Suprapubic skin (tissue), 4 donors: ENCODE results near the gene ATP11A. TPM values are rescaled to one million over a fixed set of nuclear protein-coding genes. Genes with fewer than 3 reads are reported as not detected.

Source experiments
- DNase-seq, 2 donors: peaks; one replicate each; pipeline ENCODE4 v3.0.0-alpha.2; 2019; ENCODE audit warnings: low spot score in 2 of 2
- H3K27ac ChIP-seq: fragments of 200-600 bp; sonication (generic); one replicate; pipeline ENCODE4 v1.5.1; 2019
- H3K27me3 ChIP-seq: fragments of 200-600 bp; sonication (generic); one replicate; pipeline ENCODE4 v1.5.1; 2019
- H3K36me3 ChIP-seq: fragments of 200-600 bp; sonication (generic); one replicate; pipeline ENCODE4 v1.5.1; 2019
- H3K4me1 ChIP-seq: fragments of 200-600 bp; sonication (generic); one replicate; pipeline ENCODE4 v1.5.1; 2019
- H3K4me3 ChIP-seq: fragments of 200-600 bp; sonication (generic); one replicate; pipeline ENCODE4 v1.5.1; 2019; ENCODE audit warnings: mild to moderate bottlenecking
- H3K9me3 ChIP-seq: fragments of 200-600 bp; sonication (generic); one replicate; pipeline ENCODE4 v1.5.1; 2019
- EP300 ChIP-seq: sonication (generic); formaldehyde crosslinking; IDR thresholded peaks from one replicate; pipeline ENCODE4 v1.6.1; 2017; ENCODE audit warnings: antibody characterized with exemption
- POLR2A ChIP-seq, 2 donors: fragments of 450-650 bp; IDR thresholded peaks; one replicate each; pipeline ENCODE4 v1.6.1; 2017; ENCODE audit warnings: antibody characterized with exemption in 2 of 2, mild to moderate bottlenecking in 2 of 2, moderate library complexity in 2 of 2
- POLR2AphosphoS5 ChIP-seq, 3 donors: sonication (generic); formaldehyde crosslinking; IDR thresholded peaks; one replicate each; pipeline ENCODE4 v1.6.1; 2017; ENCODE audit warnings: antibody characterized with exemption in 3 of 3
- WGBS: methylation state at CpG from one replicate; pipeline ENCODE4 v1.1.5; 2018; 5-methylcytosine and 5-hydroxymethylcytosine counted together
- total RNA-seq, 4 donors: library from RNA; depleted of rRNA; stranded (reverse); fragments of >200 nt; gene quantifications; one replicate each; pipeline ENCODE4 v1.1.0, GENCODE V29; 2016
- TF ChIP-seq, protein P1 (sequence below), 2 donors: fragments of 200-600 bp in 1 of 2; fragments of 450-650 bp in 1 of 2; sonication (generic) in 1 of 2; IDR thresholded peaks; one replicate each; pipeline ENCODE4 v1.5.1; 2016 to 2019; ENCODE audit warnings: antibody characterized with exemption in 2 of 2, mild to moderate bottlenecking in 1 of 2, moderate library complexity in 1 of 2

Gene ATP11A
- total RNA-seq, 4 donors from 2014 or later, result 22.8 to 51.0 (median 39.8) TPM

DNA sequence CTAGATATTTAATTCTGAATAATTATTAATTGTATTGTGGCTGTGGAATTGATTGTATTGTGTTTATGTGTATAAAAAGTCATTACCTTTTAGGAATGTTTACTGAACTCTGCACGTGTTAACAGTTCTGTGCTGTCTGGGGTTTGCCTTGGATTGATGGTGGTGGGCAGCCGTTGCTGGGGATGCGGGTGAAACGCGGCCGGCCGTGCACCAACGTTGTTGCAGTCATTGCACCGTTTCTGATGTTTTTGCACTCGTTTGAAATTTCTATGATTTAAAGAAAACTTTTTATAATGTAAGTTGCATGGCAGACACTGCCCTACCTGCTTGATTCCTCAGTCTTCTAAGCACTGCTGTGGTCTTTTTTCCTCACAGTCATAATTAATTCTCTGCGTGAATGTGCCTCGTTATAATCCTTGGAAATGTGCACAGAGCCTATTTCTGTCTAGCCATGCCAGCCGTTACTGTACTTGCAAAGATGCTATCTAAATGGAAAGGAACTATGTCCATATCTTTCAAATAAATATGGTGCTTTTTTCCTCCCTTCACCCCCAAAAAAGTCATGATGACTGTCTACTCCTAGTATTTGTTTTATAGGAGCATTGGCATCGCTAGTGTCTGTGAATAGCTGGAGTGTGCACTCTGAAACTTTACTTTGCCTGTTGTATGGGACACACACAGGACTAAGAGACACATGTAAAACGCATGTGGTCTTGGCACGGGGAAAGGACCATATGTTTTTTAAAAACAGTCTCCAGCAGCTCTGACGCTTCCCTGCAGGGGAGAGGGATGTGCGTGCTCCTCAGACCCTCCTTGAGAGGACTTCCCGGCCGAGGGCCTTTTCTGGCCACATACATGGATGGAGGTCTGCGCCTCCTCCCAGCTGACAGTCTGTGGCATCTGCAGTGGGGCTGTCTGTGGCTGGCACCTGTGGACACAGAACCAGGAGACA is 238.5 kb downstream of the ATP11A start:
- Histone ChIP-seq H3K27ac (no peak overlapping the region), H3K4me1 (peaks cover 12% of the 10 kb centered on the region), H3K36me3 (no peaks in the 10 kb centered on the region), H3K4me3 (no peak overlapping the region), H3K27me3 (peaks cover 9% of the 10 kb centered on the region), H3K9me3 (no peaks in the 10 kb centered on the region)
- DNase-seq, result no peak
- TF ChIP-seq, protein P1, sequence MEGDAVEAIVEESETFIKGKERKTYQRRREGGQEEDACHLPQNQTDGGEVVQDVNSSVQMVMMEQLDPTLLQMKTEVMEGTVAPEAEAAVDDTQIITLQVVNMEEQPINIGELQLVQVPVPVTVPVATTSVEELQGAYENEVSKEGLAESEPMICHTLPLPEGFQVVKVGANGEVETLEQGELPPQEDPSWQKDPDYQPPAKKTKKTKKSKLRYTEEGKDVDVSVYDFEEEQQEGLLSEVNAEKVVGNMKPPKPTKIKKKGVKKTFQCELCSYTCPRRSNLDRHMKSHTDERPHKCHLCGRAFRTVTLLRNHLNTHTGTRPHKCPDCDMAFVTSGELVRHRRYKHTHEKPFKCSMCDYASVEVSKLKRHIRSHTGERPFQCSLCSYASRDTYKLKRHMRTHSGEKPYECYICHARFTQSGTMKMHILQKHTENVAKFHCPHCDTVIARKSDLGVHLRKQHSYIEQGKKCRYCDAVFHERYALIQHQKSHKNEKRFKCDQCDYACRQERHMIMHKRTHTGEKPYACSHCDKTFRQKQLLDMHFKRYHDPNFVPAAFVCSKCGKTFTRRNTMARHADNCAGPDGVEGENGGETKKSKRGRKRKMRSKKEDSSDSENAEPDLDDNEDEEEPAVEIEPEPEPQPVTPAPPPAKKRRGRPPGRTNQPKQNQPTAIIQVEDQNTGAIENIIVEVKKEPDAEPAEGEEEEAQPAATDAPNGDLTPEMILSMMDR (IDR thresholded peaks at IDR 0.05), result no peak
- no peak for TF ChIP-seq POLR2A (IDR thresholded peaks at IDR 0.05)
- no peak for TF ChIP-seq EP300
- no peak for TF ChIP-seq POLR2AphosphoS5 (IDR thresholded peaks at IDR 0.05)
- 65% methylated on average over 18 of the region's 21 CpGs for WGBS

GRCh38 chr13:112928972-112929782 is 239.3 kb downstream of the ATP11A start:
- peaks cover 9% of the 10 kb centered on the region for H3K27me3 ChIP-seq
- DNase-seq, result no peak
- no peak overlapping the region for H3K27ac ChIP-seq
- TF ChIP-seq, protein P1 (IDR thresholded peaks at IDR 0.05), result no peak
- TF ChIP-seq EP300 (no peak), POLR2A (IDR thresholded peaks at IDR 0.05) (no peak), POLR2AphosphoS5 (IDR thresholded peaks at IDR 0.05) (no peak)
- no peaks in the 10 kb centered on the region for H3K36me3 ChIP-seq
- peaks cover 12% of the 10 kb centered on the region for H3K4me1 ChIP-seq
- WGBS, result 26% methylated on average over 16 of the region's 21 CpGs
- no peaks in the 10 kb centered on the region for H3K9me3 ChIP-seq
- no peak overlapping the region for H3K4me3 ChIP-seq

DNA sequence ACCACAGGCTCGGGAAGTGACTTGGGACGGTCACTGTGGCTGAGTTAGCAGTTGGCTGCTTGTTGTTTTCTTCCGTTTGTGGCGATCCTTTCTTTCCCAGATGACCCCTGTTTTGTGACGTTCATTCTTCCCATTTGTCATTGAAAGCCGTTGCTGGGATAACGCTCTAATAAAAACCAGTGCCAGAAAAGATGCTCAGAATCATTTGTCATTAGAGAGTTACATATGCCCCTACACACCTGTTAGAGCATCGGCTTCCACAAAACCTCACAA is 239.9 kb downstream of the ATP11A start:
- Histone ChIP-seq H3K27me3 (peaks cover 9% of the 10 kb centered on the region), H3K36me3 (no peaks in the 10 kb centered on the region), H3K27ac (no peak overlapping the region), H3K4me3 (no peak overlapping the region), H3K9me3 (no peaks in the 10 kb centered on the region), H3K4me1 (peaks cover 12% of the 10 kb centered on the region)
- WGBS, result 44% methylated on average over 8 of the region's 8 CpGs
- no peak for DNase-seq
- TF ChIP-seq, protein P1 (IDR thresholded peaks at IDR 0.05), result no peak
- no peak for TF ChIP-seq POLR2AphosphoS5 (IDR thresholded peaks at IDR 0.05)
- TF ChIP-seq EP300, result no peak

- H3K27ac ChIP-seq, result no peak overlapping the region
- H3K36me3 ChIP-seq, result no peaks in the 10 kb centered on the region
- no peaks in the 10 kb centered on the region for H3K9me3 ChIP-seq
- DNase-seq, result no peak
- TF ChIP-seq EP300 (no peak), POLR2AphosphoS5 (IDR thresholded peaks at IDR 0.05) (no peak), POLR2A (IDR thresholded peaks at IDR 0.05) (no peak)
- TF ChIP-seq, protein P1 (IDR thresholded peaks at IDR 0.05), result no peak
- H3K27me3 ChIP-seq, result peaks cover 9% of the 10 kb centered on the region
- no peak overlapping the region for H3K4me3 ChIP-seq
- peaks cover 12% of the 10 kb centered on the region for H3K4me1 ChIP-seq
These were observed 240.4 kb downstream of the ATP11A start for GRCh38 chr13:112930192-112930591.
